Neural cell (in vitro differentiated cells): ENCODE results near the gene NDUFS7.

Experiments
- EZH2 ChIP-seq: fragments of 200-600, 300-800 bp; shearing (Covaris generic), sonication (generic); IDR thresholded peaks from 2 replicates; pipeline ENCODE4 v1.6.1; 2014; ENCODE audit warnings: antibody characterized with exemption, low read length, borderline replicate concordance, mild to moderate bottlenecking; ENCODE audit not compliant: insufficient read depth, poor library complexity, severe bottlenecking
- TF ChIP-seq, protein P1 (sequence below): fragments of 450-650 bp; IDR thresholded peaks from 2 replicates; pipeline ENCODE4 v1.5.1; 2014; ENCODE audit warnings: antibody characterized with exemption, mild to moderate bottlenecking, moderate library complexity; ENCODE audit not compliant: poor library complexity, severe bottlenecking

DNA sequence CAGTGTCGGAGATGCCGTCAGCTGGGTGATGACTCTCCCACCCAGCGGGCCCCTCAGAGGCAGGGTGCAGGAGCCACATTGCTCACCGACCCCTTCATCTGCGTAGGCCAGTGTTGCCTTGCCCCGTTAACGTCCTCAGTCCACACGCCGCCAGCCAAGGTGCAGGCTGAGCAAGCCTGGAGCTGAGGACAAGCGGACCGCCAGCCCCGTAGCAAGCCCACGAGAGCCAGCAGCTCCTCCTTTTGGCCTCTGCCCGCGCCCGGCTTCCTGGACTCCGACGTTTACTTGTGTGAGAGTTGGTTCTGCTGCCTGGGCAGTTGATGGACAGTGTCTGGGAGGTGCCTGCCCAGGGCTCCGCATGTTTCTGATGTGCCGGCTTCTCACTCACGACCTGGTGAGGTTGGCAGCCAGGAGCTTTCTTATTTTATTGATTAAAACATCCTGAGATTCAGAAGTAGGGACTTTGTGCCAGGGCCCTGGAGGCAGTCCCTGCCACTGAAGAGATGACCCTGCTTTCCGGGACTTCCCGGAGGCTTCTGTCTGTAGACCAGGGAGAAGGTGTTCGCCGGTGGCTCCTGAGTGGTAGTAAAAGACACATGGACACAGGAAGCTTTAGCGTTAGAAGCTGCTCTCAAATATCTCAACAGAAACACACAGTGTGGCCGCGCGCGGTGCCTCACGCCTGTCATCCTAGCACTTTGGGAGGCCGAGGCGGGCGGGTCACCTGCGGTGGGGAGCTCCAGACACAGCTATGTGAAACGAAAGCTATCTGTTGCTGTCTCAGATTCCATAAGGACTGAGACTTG lies 29.5 kb downstream of the NDUFS7 start:
- TF ChIP-seq, protein P1, sequence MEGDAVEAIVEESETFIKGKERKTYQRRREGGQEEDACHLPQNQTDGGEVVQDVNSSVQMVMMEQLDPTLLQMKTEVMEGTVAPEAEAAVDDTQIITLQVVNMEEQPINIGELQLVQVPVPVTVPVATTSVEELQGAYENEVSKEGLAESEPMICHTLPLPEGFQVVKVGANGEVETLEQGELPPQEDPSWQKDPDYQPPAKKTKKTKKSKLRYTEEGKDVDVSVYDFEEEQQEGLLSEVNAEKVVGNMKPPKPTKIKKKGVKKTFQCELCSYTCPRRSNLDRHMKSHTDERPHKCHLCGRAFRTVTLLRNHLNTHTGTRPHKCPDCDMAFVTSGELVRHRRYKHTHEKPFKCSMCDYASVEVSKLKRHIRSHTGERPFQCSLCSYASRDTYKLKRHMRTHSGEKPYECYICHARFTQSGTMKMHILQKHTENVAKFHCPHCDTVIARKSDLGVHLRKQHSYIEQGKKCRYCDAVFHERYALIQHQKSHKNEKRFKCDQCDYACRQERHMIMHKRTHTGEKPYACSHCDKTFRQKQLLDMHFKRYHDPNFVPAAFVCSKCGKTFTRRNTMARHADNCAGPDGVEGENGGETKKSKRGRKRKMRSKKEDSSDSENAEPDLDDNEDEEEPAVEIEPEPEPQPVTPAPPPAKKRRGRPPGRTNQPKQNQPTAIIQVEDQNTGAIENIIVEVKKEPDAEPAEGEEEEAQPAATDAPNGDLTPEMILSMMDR = no peak
- TF ChIP-seq EZH2 = no peak
